H1 (cell line): ENCODE measurements around the gene RELN.

Source experiments
- BCL11A ChIP-seq, 2 experiments: IDR thresholded peaks; one replicate each; pipeline ENCODE4 v1.6.1; 2011; ENCODE audit warnings: low read depth in 2 of 2, low read length in 2 of 2, mild to moderate bottlenecking in 2 of 2
- MAFK ChIP-seq: IDR thresholded peaks from 2 replicates; pipeline ENCODE4 v1.6.1; 2012; ENCODE audit warnings: low read depth, mild to moderate bottlenecking, improper control_type of control experiment, low read length

GRCh38 chr7:103949374-103949773 lies 40.1 kb downstream of the RELN start:
- no peak for TF ChIP-seq MAFK
- TF ChIP-seq BCL11A (IDR thresholded peaks at IDR 0.05; ENCODE audit: low read depth in 2 of 2, low read length in 2 of 2), result no peak
